Stomach (tissue), 9 donors: ENCODE measurements around the gene DYNC1H1. TPM values are rescaled to one million over a fixed set of nuclear protein-coding genes. Genes with fewer than 3 reads are reported as not detected.
"Not testable (repeated sequence)": the region's sequence is repeated elsewhere in the genome, so short reads cannot be mapped to it uniquely, and the experiment has no call there.

Experiments used
- DNase-seq, 2 donors: peaks; one replicate each; pipeline versions ENCODE4 v3.0.0 to v3.0.0-alpha.2; 2013 to 2019
- H3K27ac ChIP-seq, 5 donors: fragments of 200-600 bp in 4 of 5; sonication (generic) in 4 of 5; one replicate each; pipeline ENCODE4 v1.5.1; 2013 to 2019; ENCODE audit warnings: mild to moderate bottlenecking in 1 of 5, moderate library complexity in 1 of 5
- H3K27me3 ChIP-seq, 3 donors: fragments of 200-600 bp; sonication (generic); one replicate each; pipeline ENCODE4 v1.5.1; 2017 to 2019; ENCODE audit warnings: mixed run types in 1 of 3
- H3K36me3 ChIP-seq, 4 donors: fragments of 200-600 bp; sonication (generic); 1 replicate in 3 of 4; 2 replicates in 1 of 4; pipeline ENCODE4 v1.5.1; 2016 to 2019
- H3K4me1 ChIP-seq, 4 donors: fragments of 200-600 bp; sonication (generic); one replicate each; pipeline ENCODE4 v1.5.1; 2016 to 2019
- H3K4me3 ChIP-seq, 4 donors: fragments of 200-600 bp; sonication (generic) in 3 of 4; one replicate each; pipeline ENCODE4 v1.5.1; 2016 to 2019; ENCODE audit warnings: mild to moderate bottlenecking in 1 of 4
- H3K9me3 ChIP-seq, 4 donors: fragments of 200-600 bp; sonication (generic); one replicate each; pipeline ENCODE4 v1.5.1; 2016 to 2019
- EP300 ChIP-seq: sonication (generic); formaldehyde crosslinking; IDR thresholded peaks from one replicate; pipeline ENCODE4 v1.6.1; 2017; ENCODE audit warnings: antibody characterized with exemption
- POLR2A ChIP-seq, 4 donors: fragments of 450-650 bp; IDR thresholded peaks; one replicate each; pipeline ENCODE4 v1.6.1; 2016; ENCODE audit warnings: antibody characterized with exemption in 4 of 4, control low read depth in 2 of 4, mild to moderate bottlenecking in 1 of 4, moderate library complexity in 1 of 4
- POLR2AphosphoS5 ChIP-seq, 3 donors: sonication (generic); formaldehyde crosslinking; IDR thresholded peaks; one replicate each; pipeline ENCODE4 v1.6.1; 2016; ENCODE audit warnings: antibody characterized with exemption in 3 of 3
- WGBS, 5 donors: extraction: QIAGEN DNeasy Blood & Tissue Kit in 3 of 5; methylation state at CpG; one replicate each; pipeline versions ENCODE4 v1.1.5 to v1.1.7; 2013 to 2018; 5-methylcytosine and 5-hydroxymethylcytosine counted together
- intact Hi-C: fragments of 100-400 bp; cut with DNase I; formaldehyde crosslinking; loops from one replicate; pipeline ENCODE4 v1.15.1; 2023; ENCODE audit warnings: low total_unique reads
- polyA plus RNA-seq, 3 donors: library from polyadenylated mRNA; stranded (reverse); fragments of 200-250 nt; gene quantifications; one replicate each; pipeline ENCODE4 v1.2.3, GENCODE V29; 2013
- total RNA-seq, 5 donors: library from RNA; depleted of rRNA; stranded (reverse); fragments of >200 nt; gene quantifications; one replicate each; pipeline versions ENCODE4 v1.1.0 to v1.2.3, GENCODE V29; 2014 to 2016
- TF ChIP-seq, protein P1 (sequence below), 7 experiments: fragments of 450-650 bp in 4 of 7; fragments of 200-600 bp in 3 of 7; sonication (generic) in 3 of 7; IDR thresholded peaks; one replicate each; pipeline ENCODE4 v1.5.1; 2016 to 2019; ENCODE audit warnings: antibody characterized with exemption in 7 of 7, control low read depth in 2 of 7, mild to moderate bottlenecking in 1 of 7
- donor health status: healthy with polysubstance abuse.
- donor health status: Bipolar disorder and iron deficiency.
- donor health status: healthy.

The DYNC1H1 gene
- total and polyA plus RNA-seq, 8 donors = 52.9 to 651 (median 332) TPM

GRCh38 chr14:102071283-102071998 lies 107.1 kb downstream of the DYNC1H1 start:
- peak in 1 of 2 donors; percentile 58 for DNase-seq
- 33 to 46% (median 37%) methylated on average over 10 of the region's 10 CpGs for WGBS, 5 donors
- H3K27ac ChIP-seq = peak overlapping the region in 3 of 5 donors; percentile 10 to 69 (median 18)

GRCh38 chr14:102074415-102074964 lies 110.1 kb downstream of the DYNC1H1 start:
- DNase-seq = no peak

More at GRCh38 chr14:102071283-102071998, 107.1 kb downstream of the DYNC1H1 start:
- Histone ChIP-seq H3K27me3 (no peaks in the 10 kb centered on the region), H3K4me3 (no peak overlapping the region), H3K4me1 (peaks cover 0 to 15% (median 3%) of the 10 kb centered on the region in 4 donors), H3K36me3 (no peaks in the 10 kb centered on the region), H3K9me3 (no peaks in the 10 kb centered on the region)
- intact Hi-C loops = no loop called here
- TF ChIP-seq, protein P1, sequence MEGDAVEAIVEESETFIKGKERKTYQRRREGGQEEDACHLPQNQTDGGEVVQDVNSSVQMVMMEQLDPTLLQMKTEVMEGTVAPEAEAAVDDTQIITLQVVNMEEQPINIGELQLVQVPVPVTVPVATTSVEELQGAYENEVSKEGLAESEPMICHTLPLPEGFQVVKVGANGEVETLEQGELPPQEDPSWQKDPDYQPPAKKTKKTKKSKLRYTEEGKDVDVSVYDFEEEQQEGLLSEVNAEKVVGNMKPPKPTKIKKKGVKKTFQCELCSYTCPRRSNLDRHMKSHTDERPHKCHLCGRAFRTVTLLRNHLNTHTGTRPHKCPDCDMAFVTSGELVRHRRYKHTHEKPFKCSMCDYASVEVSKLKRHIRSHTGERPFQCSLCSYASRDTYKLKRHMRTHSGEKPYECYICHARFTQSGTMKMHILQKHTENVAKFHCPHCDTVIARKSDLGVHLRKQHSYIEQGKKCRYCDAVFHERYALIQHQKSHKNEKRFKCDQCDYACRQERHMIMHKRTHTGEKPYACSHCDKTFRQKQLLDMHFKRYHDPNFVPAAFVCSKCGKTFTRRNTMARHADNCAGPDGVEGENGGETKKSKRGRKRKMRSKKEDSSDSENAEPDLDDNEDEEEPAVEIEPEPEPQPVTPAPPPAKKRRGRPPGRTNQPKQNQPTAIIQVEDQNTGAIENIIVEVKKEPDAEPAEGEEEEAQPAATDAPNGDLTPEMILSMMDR (IDR thresholded peaks at IDR 0.05) = no peak
- TF ChIP-seq POLR2AphosphoS5 (IDR thresholded peaks at IDR 0.05) = peak in 1 of 3 donors; percentile 32

DNA sequence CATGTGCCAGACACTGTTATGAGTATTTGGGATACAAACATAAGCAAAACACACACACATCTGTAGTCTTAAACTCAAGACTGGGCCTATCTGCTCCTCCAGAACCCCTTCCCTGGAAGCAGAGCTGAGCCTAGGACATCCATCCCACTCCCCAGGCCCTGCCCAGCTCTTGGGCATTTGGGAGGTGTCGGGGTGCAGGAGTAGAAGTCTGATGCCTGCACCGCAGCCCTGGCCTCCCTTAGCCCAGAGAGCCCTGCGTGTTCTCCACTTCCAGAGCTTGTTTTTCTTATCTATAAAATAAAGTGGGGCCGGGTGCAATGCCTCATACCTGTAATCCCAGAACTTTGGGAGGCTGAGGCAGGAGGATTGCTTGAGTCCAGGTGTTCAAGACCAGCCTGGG lies 110.8 kb downstream of the DYNC1H1 start:
- TF ChIP-seq POLR2AphosphoS5 (IDR thresholded peaks at IDR 0.05) = no peak
- no peak for TF ChIP-seq POLR2A (IDR thresholded peaks at IDR 0.05)
- TF ChIP-seq EP300 = no peak
- TF ChIP-seq, protein P1 (IDR thresholded peaks at IDR 0.05) = no peak
- DNase-seq = no peak
- Histone ChIP-seq H3K4me1 (peaks cover 0 to 15% (median 3%) of the 10 kb centered on the region in 4 donors), H3K27me3 (no peaks in the 10 kb centered on the region), H3K27ac (no peak overlapping the region), H3K36me3 (peaks cover 17 to 35% (median 31%) of the 10 kb centered on the region in 4 donors), H3K9me3 (no peaks in the 10 kb centered on the region), H3K4me3 (no peak overlapping the region)
- 73 to 93% (median 81%) methylated on average over 4 of the region's 4 CpGs for WGBS, 5 donors
- intact Hi-C loops = no loop called here

More at GRCh38 chr14:102074415-102074964, 110.1 kb downstream of the DYNC1H1 start:
- Histone ChIP-seq H3K27ac (no peak overlapping the region), H3K4me3 (no peak overlapping the region), H3K9me3 (no peaks in the 10 kb centered on the region), H3K36me3 (peaks cover 10 to 28% (median 24%) of the 10 kb centered on the region in 4 donors), H3K27me3 (no peaks in the 10 kb centered on the region), H3K4me1 (peaks cover 0 to 15% (median 3%) of the 10 kb centered on the region in 4 donors)
- WGBS, 5 donors = 67 to 85% (median 76%) methylated on average over 4 of the region's 4 CpGs
- intact Hi-C loops = no loop called here
- TF ChIP-seq EP300 (no peak), POLR2AphosphoS5 (IDR thresholded peaks at IDR 0.05) (no peak), POLR2A (IDR thresholded peaks at IDR 0.05) (no peak)
- TF ChIP-seq, protein P1 (IDR thresholded peaks at IDR 0.05) = no peak

GRCh38 chr14:102077382-102077709 lies 113.0 kb downstream of the DYNC1H1 start:
- no peak for DNase-seq
- no peak overlapping the region for H3K27ac ChIP-seq
- intact Hi-C loops = no loop called here
- TF ChIP-seq POLR2AphosphoS5 (IDR thresholded peaks at IDR 0.05) = no peak
- TF ChIP-seq, protein P1 (IDR thresholded peaks at IDR 0.05) = no peak
- TF ChIP-seq POLR2A (IDR thresholded peaks at IDR 0.05) = no peak
- TF ChIP-seq EP300 = no peak
- WGBS, 5 donors = 77 to 89% (median 86%) methylated on average over 5 of the region's 5 CpGs
- no peak overlapping the region for H3K4me3 ChIP-seq
- peaks cover 0 to 12% (median 8%) of the 10 kb centered on the region in 4 donors for H3K4me1 ChIP-seq
- H3K36me3 ChIP-seq = peaks cover 39 to 57% (median 53%) of the 10 kb centered on the region in 4 donors
- H3K27me3 ChIP-seq = no peaks in the 10 kb centered on the region
- no peaks in the 10 kb centered on the region for H3K9me3 ChIP-seq

- WGBS, 5 donors = 89 to 96% (median 93%) methylated on average over 11 of the region's 11 CpGs
- peaks cover 9 to 22% (median 18%) of the 10 kb centered on the region in 4 donors for H3K4me1 ChIP-seq
- DNase-seq, H3K27ac ChIP-seq, H3K27me3 ChIP-seq, intact Hi-C loops, H3K4me3 ChIP-seq, H3K9me3 ChIP-seq: not testable (repeated sequence)
- H3K36me3 ChIP-seq = peaks cover 49 to 67% (median 63%) of the 10 kb centered on the region in 4 donors
Measured at GRCh38 chr14:102078361-102078791, 114.0 kb downstream of the DYNC1H1 start.
